CD4-positive, alpha-beta T cell treated with Interferon gamma for 1 hour (primary cell): ENCODE measurements around the gene SLC5A1.

Experiments
- DNase-seq: peaks from one replicate; pipeline ENCODE4 v3.0.0-alpha.2; 2020

The SLC5A1 gene

GRCh38 chr22:32052244-32052643, 9.2 kb downstream of the SLC5A1 start:
- no peak for DNase-seq

GRCh38 chr22:32052936-32053791, 10.1 kb downstream of the SLC5A1 start:
- no peak for DNase-seq

GRCh38 chr22:32055069-32055468, 12.0 kb downstream of the SLC5A1 start:
- DNase-seq, result no peak

GRCh38 chr22:32058656-32059260, 15.7 kb downstream of the SLC5A1 start:
- no peak for DNase-seq

- DNase-seq, result no peak
Observed at GRCh38 chr22:32059426-32059825, 16.4 kb downstream of the SLC5A1 start.

- no peak for DNase-seq
Observed at GRCh38 chr22:32063701-32064100, 20.6 kb downstream of the SLC5A1 start.

- DNase-seq, result no peak
Observed at GRCh38 chr22:32066820-32067219, 23.8 kb downstream of the SLC5A1 start.

- DNase-seq, result no peak
Observed at GRCh38 chr22:32067613-32068012, 24.6 kb downstream of the SLC5A1 start.

- DNase-seq, result no peak
Observed at GRCh38 chr22:32069579-32070372, 26.7 kb downstream of the SLC5A1 start.

- no peak for DNase-seq
Observed at GRCh38 chr22:32073262-32073661, 30.2 kb downstream of the SLC5A1 start.

- DNase-seq, result no peak
Observed at GRCh38 chr22:32073823-32074380, 30.8 kb downstream of the SLC5A1 start.

GRCh38 chr22:32075997-32076760, 33.1 kb downstream of the SLC5A1 start:
- no peak for DNase-seq

- no peak for DNase-seq
Observed at GRCh38 chr22:32076761-32077084, 33.7 kb downstream of the SLC5A1 start.

- no peak for DNase-seq
Observed at GRCh38 chr22:32077151-32077550, 34.1 kb downstream of the SLC5A1 start.

- no peak for DNase-seq
Observed at GRCh38 chr22:32079130-32080089, 36.3 kb downstream of the SLC5A1 start.

GRCh38 chr22:32080904-32081303, 37.8 kb downstream of the SLC5A1 start:
- peak; percentile 18 for DNase-seq

GRCh38 chr22:32082331-32082730, 39.3 kb downstream of the SLC5A1 start:
- no peak for DNase-seq

- DNase-seq, result no peak
Observed at GRCh38 chr22:32083000-32083399, 39.9 kb downstream of the SLC5A1 start.

GRCh38 chr22:32083814-32084213, 40.8 kb downstream of the SLC5A1 start:
- DNase-seq, result no peak

- DNase-seq, result no peak
Observed at GRCh38 chr22:32088084-32088483, 45.0 kb downstream of the SLC5A1 start.

- DNase-seq, result no peak
Observed at GRCh38 chr22:32097018-32097417, 54.0 kb downstream of the SLC5A1 start.
